ENCODE results near the gene STEAP3. TPM values are rescaled to one million over a fixed set of nuclear protein-coding genes. Genes with fewer than 3 reads are reported as not detected.

Gene STEAP3
- total RNA-seq, 6 experiments from 2014 or later: 118 to 165 (median 131) TPM

DNA sequence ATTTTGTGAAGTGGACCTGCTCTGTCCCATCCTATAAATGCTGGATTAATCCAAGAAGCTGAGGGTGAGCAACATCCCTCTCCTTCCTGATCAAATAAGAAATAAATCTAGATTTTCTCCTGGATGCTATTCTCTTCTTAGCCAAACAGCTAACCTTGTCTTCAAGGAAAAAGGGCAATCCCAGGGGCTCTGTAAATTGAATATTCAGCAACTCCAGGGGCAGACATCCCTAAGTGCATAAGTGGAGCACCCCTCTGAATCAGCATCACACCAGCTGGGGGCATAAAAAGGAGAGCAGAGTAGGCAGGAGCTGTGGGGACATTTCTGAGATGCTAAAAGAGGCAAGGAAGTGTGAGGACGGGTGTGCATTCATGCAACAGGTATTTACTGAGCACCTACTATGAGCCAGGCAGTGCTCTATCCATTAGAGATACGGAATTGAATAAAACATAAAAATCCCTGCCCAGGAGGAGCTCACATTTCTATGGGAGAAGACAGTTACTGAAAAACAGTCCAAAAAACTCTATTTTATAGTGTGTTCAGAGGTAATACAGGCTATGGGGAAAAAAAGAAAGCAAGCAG is 2.8 kb upstream of the STEAP3 start:
- H3K36me3 ChIP-seq: no peaks in the 10 kb centered on the region
- H3K4me3 ChIP-seq: no peak overlapping the region
- H3K27me3 ChIP-seq: no peaks in the 10 kb centered on the region
- no peaks in the 10 kb centered on the region for H3K9me3 ChIP-seq
- WGBS (ENCODE audit: insufficient coverage, low coverage, low lambda C conversion rate, missing lambda C conversion rate): 64% methylated on average over 2 of the region's 2 CpGs
- ATAC-seq (no peak), DNase-seq (no peak)
- peak overlapping the region in 1 of 3 donors; percentile 89 for H3K27ac ChIP-seq
- intact Hi-C loops (cut with DNase I): no loop called here
- TF ChIP-seq, protein P1, sequence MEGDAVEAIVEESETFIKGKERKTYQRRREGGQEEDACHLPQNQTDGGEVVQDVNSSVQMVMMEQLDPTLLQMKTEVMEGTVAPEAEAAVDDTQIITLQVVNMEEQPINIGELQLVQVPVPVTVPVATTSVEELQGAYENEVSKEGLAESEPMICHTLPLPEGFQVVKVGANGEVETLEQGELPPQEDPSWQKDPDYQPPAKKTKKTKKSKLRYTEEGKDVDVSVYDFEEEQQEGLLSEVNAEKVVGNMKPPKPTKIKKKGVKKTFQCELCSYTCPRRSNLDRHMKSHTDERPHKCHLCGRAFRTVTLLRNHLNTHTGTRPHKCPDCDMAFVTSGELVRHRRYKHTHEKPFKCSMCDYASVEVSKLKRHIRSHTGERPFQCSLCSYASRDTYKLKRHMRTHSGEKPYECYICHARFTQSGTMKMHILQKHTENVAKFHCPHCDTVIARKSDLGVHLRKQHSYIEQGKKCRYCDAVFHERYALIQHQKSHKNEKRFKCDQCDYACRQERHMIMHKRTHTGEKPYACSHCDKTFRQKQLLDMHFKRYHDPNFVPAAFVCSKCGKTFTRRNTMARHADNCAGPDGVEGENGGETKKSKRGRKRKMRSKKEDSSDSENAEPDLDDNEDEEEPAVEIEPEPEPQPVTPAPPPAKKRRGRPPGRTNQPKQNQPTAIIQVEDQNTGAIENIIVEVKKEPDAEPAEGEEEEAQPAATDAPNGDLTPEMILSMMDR (IDR thresholded peaks at IDR 0.05): no peak
- TF ChIP-seq POLR2A (IDR thresholded peaks at IDR 0.05): no peak
- H3K4me1 ChIP-seq: peaks cover 0 to 57% (median 25%) of the 10 kb centered on the region in 4 donors

GRCh38 chr2:119221609-119222008 is 2.0 kb upstream of the STEAP3 start:
- DNase-seq (peak; percentile 77 to 88 (median 83)), ATAC-seq (peak; percentile 3 to 54 (median 16))
- TF ChIP-seq, protein P1 (IDR thresholded peaks at IDR 0.05): no peak
- no peak for TF ChIP-seq POLR2A (IDR thresholded peaks at IDR 0.05)
- H3K4me3 ChIP-seq: peak overlapping the region; percentile 54 to 98 (median 97)
- H3K27ac ChIP-seq: peak overlapping the region; percentile 52 to 89 (median 77)
- no peaks in the 10 kb centered on the region for H3K9me3 ChIP-seq
- H3K36me3 ChIP-seq: no peaks in the 10 kb centered on the region
- intact Hi-C loops (cut with DNase I): no loop called here
- no CpG with 5 or more reads among the region's 5 CpGs for WGBS (ENCODE audit: insufficient coverage, low coverage, low lambda C conversion rate, missing lambda C conversion rate)
- H3K4me1 ChIP-seq: peaks cover 0 to 60% (median 28%) of the 10 kb centered on the region in 4 donors
- H3K27me3 ChIP-seq: no peaks in the 10 kb centered on the region

GRCh38 chr2:119222213-119222612 is 1.4 kb upstream of the STEAP3 start:
- DNase-seq: peak in 1 of 3 donors; percentile 28
- Histone ChIP-seq H3K9me3 (no peaks in the 10 kb centered on the region), H3K27ac (peak overlapping the region; percentile 52 to 89 (median 77)), H3K4me3 (peak overlapping the region; percentile 54 to 98 (median 97)), H3K4me1 (peaks cover 0 to 60% (median 28%) of the 10 kb centered on the region in 4 donors), H3K36me3 (peaks cover 0 to under 1% (median 0%) of the 10 kb centered on the region in 4 donors), H3K27me3 (no peaks in the 10 kb centered on the region)
- intact Hi-C loops (cut with DNase I): no loop called here
- WGBS (ENCODE audit: insufficient coverage, low coverage, low lambda C conversion rate, missing lambda C conversion rate): 25% methylated on average over 2 of the region's 2 CpGs
- TF ChIP-seq POLR2A (IDR thresholded peaks at IDR 0.05): no peak
- TF ChIP-seq, protein P1 (IDR thresholded peaks at IDR 0.05): no peak
- no peak for ATAC-seq

- intact Hi-C loops (cut with DNase I): no loop called here
- H3K36me3 ChIP-seq: peaks cover 0 to 5% (median 0%) of the 10 kb centered on the region in 4 donors
- WGBS (ENCODE audit: insufficient coverage, low coverage, low lambda C conversion rate, missing lambda C conversion rate): 20% methylated on average over 2 of the region's 22 CpGs
- TF ChIP-seq, protein P1 (IDR thresholded peaks at IDR 0.05): no peak
- TF ChIP-seq POLR2A (IDR thresholded peaks at IDR 0.05): no peak
- H3K27me3 ChIP-seq: no peaks in the 10 kb centered on the region
- ATAC-seq: no peak
- DNase-seq: peak in 1 of 3 donors; percentile 28
- peaks cover 0 to 58% (median 26%) of the 10 kb centered on the region in 4 donors for H3K4me1 ChIP-seq
- H3K9me3 ChIP-seq: no peaks in the 10 kb centered on the region
- H3K27ac ChIP-seq: peak overlapping the region; percentile 52 to 89 (median 77)
- peak overlapping the region; percentile 54 to 98 (median 97) for H3K4me3 ChIP-seq
These were observed 642 bp upstream of the STEAP3 start for GRCh38 chr2:119222863-119223520.

Data from right lobe of liver (tissue), 6 donors.